PFSK-1 (cell line): ENCODE results near the gene DNER.

Experiments
- FOXP2 ChIP-seq: optimal IDR thresholded peaks from 2 replicates; pipeline ENCODE3; 2011; ENCODE audit warnings: borderline replicate concordance, control low read depth, inconsistent platforms; ENCODE audit not compliant: insufficient read depth; ENCODE audit errors: extremely low read length, extremely low read depth
- POLR2AphosphoS5 ChIP-seq: IDR thresholded peaks from 2 replicates; pipeline ENCODE4 v1.6.1; 2012; ENCODE audit warnings: low read depth, mild to moderate bottlenecking, control low read depth, low read length, moderate library complexity
- SIN3A ChIP-seq: IDR thresholded peaks from 2 replicates; pipeline ENCODE4 v1.6.1; 2012; ENCODE audit warnings: mild to moderate bottlenecking, low read length, moderate library complexity, borderline replicate concordance; ENCODE audit not compliant: insufficient read depth
- TAF1 ChIP-seq: IDR thresholded peaks from 2 replicates; pipeline ENCODE4 v1.6.1; 2012; ENCODE audit warnings: low read length, control low read depth, borderline replicate concordance; ENCODE audit not compliant: insufficient read depth
- TF ChIP-seq, protein P1 (sequence below), 2 experiments: IDR thresholded peaks; 2 replicates each; pipeline versions ENCODE4 v1.6.1 to v1.8.0; 2011 to 2012; ENCODE audit warnings: low read depth in 2 of 2, low read length in 2 of 2, control low read depth in 1 of 2, inconsistent platforms in 1 of 2, mild to moderate bottlenecking in 1 of 2, moderate library complexity in 1 of 2; ENCODE audit not compliant: insufficient read depth in 1 of 2

DNER gene

DNA sequence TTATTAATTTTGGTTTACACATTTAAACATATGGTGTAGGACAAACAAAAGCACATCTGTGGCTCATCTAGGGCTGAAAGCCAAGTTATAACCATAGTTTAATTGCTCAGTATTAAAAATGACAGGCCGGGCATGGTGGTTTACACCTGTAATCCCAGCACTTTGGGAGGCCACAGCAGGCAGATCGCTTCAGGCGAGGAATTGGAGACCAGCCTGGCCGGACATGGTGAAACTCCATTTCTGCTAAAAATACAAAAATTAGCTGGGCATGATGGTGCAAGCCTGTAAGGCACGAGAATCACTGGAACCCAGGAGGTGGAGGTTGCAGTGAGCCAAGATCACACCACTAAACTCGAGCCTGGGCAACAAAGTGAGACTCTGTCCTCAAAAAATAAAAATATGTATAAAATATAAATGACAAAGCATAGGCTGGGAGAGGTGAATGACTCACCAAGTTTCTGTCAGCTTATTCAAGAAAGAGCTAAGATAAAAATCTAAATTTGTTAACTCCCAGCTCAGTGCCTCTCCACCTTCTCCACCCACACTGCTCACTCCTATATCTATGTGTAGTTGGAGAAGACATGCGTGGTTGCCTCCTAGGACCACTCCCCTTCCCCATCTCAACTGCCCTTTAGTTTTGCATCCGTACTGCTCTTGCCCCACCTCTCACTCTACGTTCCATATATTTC lies 364.1 kb downstream of the DNER start:
- TF ChIP-seq TAF1 (no peak), FOXP2 (no peak), POLR2AphosphoS5 (no peak), SIN3A (no peak)
- TF ChIP-seq, protein P1, sequence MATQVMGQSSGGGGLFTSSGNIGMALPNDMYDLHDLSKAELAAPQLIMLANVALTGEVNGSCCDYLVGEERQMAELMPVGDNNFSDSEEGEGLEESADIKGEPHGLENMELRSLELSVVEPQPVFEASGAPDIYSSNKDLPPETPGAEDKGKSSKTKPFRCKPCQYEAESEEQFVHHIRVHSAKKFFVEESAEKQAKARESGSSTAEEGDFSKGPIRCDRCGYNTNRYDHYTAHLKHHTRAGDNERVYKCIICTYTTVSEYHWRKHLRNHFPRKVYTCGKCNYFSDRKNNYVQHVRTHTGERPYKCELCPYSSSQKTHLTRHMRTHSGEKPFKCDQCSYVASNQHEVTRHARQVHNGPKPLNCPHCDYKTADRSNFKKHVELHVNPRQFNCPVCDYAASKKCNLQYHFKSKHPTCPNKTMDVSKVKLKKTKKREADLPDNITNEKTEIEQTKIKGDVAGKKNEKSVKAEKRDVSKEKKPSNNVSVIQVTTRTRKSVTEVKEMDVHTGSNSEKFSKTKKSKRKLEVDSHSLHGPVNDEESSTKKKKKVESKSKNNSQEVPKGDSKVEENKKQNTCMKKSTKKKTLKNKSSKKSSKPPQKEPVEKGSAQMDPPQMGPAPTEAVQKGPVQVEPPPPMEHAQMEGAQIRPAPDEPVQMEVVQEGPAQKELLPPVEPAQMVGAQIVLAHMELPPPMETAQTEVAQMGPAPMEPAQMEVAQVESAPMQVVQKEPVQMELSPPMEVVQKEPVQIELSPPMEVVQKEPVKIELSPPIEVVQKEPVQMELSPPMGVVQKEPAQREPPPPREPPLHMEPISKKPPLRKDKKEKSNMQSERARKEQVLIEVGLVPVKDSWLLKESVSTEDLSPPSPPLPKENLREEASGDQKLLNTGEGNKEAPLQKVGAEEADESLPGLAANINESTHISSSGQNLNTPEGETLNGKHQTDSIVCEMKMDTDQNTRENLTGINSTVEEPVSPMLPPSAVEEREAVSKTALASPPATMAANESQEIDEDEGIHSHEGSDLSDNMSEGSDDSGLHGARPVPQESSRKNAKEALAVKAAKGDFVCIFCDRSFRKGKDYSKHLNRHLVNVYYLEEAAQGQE (IDR thresholded peaks at IDR 0.05; ENCODE audit: insufficient read depth in 1 of 2, low read depth in 2 of 2, low read length in 2 of 2) = no peak

DNA sequence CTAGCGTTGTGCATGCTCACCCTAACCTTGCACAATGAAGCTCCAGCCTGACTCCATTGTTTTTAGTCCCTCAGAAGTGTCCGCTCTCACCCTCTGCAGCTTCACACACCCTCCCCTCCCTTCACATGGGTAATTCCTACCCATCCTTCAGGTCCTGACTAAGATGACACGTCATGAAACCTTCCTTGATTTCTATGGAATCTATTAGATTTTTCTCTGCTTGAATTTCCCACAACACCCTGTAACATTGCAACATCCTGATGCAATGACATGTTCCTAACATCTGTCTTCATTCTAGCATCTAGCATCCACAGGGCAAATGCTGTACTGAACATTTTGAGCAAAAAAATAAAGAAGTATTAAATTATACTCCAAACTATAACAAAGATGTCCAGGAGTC lies 366.2 kb downstream of the DNER start:
- TF ChIP-seq SIN3A = no peak
- TF ChIP-seq POLR2AphosphoS5 = no peak
- TF ChIP-seq TAF1 = no peak
- TF ChIP-seq FOXP2 = no peak
- TF ChIP-seq, protein P1 (IDR thresholded peaks at IDR 0.05; ENCODE audit: insufficient read depth in 1 of 2, low read depth in 2 of 2, low read length in 2 of 2) = no peak

DNA sequence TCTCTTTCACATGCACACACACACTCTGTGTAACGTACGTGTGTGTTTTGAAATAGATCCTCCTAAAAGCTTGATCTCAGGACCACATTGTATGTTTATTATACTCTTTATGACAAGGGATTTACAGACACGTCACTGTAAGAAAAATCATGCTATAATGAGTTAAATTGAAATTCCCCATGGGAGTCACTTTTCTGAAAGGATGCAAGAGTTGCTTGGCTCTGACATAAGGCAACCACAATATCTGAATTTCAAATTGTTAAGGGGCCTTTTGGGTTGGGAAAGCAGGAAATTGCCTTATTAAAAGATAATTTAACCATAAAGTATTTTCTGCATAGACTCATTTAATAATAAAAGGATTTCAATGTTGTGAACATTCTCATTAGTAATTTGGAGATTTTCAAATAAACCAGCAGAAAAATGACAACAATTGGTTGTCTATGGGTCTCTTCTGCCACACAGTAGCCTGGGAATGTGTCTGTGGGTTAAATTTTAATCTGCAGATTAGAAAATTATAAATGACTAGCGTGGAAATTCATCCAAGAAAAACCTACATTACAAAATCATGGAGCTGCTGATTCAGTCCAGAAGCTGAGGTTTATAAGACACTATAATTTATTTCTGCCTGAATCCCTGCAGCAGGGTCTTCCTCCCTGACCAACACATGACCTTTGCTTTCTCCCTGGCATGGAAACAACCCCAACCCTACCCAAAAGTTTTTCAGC lies 367.4 kb downstream of the DNER start:
- TF ChIP-seq FOXP2 = no peak
- no peak for TF ChIP-seq SIN3A
- no peak for TF ChIP-seq POLR2AphosphoS5
- TF ChIP-seq, protein P1 (IDR thresholded peaks at IDR 0.05; ENCODE audit: insufficient read depth in 1 of 2, low read depth in 2 of 2, low read length in 2 of 2) = no peak
- TF ChIP-seq TAF1 = no peak

DNA sequence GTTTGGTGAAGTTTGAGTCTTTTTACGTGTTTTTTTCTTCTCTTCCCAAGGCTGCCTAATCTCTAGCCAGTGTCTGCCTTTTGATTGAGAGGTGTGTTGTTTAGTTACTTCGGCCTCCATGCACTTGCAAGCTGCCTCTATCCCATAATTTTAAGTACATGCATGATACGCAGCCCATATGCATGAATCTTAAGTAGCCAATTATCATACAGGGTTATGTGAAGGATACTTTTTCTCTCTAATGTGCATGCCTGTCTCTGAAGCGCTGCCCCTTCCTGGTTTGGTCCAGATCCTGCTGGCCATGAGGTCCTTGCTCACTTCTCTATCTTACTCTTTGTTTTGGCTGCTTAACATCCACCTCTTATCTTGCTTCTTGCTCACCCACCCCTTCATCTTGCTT lies 369.4 kb downstream of the DNER start:
- TF ChIP-seq FOXP2 (no peak), TAF1 (no peak), SIN3A (no peak), POLR2AphosphoS5 (no peak)
- TF ChIP-seq, protein P1 (IDR thresholded peaks at IDR 0.05; ENCODE audit: insufficient read depth in 1 of 2, low read depth in 2 of 2, low read length in 2 of 2) = no peak
